Measurements from ENCODE around the gene ARHGEF10L.
A peak's percentile ranks its signal among the peaks of the same experiment; 100 is the strongest.

The ARHGEF10L gene

GRCh38 chr1:17523321-17524041, 16.0 kb upstream of the ARHGEF10L start:
- DNase-seq = no peak

DNA sequence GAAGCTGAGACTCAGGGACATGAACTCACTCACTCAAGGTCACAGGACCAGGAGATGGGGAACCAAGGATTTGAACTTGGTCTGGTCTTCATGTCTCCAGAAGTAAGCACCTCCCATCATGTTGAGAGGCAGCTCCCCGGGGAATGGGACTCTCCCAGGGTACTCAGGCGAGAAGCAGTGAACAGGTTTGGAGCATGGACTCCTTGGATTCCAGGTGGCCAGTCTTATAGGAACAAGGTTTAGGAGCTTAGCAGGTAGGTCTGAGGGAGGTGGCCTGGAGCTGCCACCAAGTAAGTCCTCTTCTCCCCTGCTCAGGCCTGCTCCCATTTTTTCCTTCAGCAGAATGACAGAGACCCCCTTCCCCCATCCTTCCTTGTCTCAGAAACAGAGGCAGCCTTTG, 14.9 kb upstream of the ARHGEF10L start:
- DNase-seq = no peak

GRCh38 chr1:17525996-17526686, 13.4 kb upstream of the ARHGEF10L start:
- DNase-seq = no peak

DNA sequence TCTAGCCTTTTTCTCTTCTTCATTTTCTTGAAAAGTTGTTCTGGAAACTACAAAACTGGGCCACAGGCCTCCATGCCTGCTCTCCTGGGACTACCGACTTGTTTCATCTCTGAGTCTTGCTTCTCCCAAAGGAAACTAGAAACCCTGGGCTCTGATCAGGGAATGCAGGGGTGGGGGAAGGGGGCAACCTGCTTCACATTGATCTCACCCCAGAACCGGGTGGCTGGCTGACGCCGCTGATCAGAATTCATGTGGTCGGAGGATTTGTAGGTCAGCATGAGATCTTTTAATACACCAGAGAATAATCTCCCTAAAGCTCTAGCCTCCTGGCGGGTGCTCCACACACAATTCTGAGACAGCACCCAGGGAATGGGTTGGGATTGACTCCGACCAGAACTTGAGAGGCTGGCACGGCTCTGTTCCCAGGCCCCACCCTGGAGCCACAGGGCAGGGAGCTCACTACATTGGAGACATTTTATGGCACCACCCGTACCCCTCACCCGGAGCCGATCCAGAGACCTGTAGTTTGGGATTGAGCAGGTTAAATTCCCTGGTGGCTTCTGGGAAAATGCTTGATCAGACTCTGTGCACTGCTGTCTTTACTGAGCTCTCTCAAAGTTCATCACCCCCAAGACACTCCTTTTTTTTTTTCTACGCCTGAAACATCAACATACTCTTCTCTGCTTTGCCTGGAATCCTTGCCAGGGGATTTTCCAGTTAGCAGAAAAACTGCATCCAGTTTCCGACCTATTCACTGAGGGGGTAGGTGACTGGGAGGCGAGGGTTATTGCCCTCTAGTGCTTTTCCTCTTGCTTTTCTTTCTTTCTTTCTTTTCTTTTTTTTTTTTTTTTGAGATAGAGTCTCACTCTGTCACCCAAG, 12.2 kb upstream of the ARHGEF10L start:
- DNase-seq = no peak

DNA sequence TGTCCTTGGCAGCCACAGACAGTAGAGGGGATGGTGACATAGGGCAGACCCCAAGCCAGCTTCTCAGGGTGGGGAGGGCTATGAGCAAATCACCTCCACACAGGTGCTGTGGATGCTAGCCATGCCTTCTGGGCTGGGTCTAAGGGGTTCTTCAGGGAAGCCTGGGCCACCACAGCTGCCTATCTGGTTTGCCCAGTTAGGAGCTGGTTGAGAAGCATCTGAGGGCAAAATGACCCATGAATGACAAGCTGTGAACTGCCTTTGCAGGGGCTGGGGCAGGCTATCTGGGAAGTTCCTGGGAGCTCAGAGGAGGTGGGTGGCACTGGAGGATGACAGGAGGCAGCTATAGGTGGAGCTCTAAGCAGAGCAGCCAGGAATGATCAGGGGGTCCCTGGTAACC, 10.1 kb upstream of the ARHGEF10L start:
- no peak for DNase-seq

DNA sequence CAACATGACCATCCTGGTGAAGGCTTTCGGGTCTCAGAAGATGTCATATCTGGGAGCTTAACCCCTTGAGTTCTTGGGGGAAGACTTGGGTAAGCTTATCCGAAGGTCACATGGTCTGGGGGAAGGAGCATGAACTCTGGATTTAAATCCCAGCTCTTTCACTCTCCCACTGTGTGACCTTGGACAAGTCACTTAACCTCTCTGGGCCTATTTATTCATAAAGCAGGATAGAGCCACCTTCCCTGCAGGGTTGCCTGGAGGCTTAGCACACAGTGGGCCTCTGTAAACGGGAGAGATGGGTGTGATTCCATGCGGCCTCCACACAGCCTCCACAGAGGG, 8.2 kb upstream of the ARHGEF10L start:
- DNase-seq = no peak

GRCh38 chr1:17531682-17532487, 7.6 kb upstream of the ARHGEF10L start:
- DNase-seq = no peak

DNA sequence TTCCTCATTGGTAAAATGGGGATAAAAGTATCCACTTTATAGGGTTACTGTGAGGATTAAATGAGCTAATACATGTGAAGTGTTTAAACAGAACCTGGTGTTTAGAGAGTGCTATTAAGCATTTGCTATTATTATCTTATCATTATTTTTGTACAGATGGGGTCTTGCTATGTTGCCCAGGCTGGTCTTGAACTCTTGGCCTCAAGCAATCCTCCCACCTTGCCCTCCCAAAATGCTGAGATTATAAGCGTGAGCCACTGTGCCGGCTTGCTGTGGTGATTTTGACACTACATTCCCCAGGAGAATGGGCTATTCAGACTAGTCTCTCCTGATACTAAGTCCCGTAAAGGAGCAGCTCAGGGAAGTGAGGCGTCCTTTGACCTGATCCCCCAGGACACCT, 6.3 kb upstream of the ARHGEF10L start:
- DNase-seq = no peak

- DNase-seq = no peak
These were observed 4.1 kb upstream of the ARHGEF10L start for GRCh38 chr1:17535300-17535936.

- DNase-seq = no peak
These were observed 1.5 kb upstream of the ARHGEF10L start for GRCh38 chr1:17538010-17538409.

- DNase-seq = peak; percentile 44
These were observed 925 bp upstream of the ARHGEF10L start for GRCh38 chr1:17538428-17539117.

DNA sequence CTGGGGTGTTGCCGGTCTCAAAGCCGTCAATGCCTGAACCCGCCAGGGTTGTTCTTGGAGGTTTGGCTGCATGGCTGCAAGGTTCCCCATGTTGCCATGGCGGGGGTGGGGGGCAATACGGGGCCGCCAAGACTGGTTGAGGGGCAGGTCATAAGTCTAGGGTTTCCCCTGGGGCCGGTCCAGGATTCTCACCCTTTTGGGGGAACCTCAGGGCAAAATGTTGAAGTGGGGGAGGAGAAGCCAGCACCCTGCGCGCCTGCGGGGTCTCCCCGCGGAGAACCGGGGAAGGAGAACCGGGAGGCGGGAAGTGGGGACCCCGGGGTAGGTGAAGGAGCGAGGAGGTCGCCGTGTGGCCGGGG, 401 bp upstream of the ARHGEF10L start:
- no peak for DNase-seq

GRCh38 chr1:17540255-17541001, 930 bp downstream of the ARHGEF10L start:
- DNase-seq = no peak

DNA sequence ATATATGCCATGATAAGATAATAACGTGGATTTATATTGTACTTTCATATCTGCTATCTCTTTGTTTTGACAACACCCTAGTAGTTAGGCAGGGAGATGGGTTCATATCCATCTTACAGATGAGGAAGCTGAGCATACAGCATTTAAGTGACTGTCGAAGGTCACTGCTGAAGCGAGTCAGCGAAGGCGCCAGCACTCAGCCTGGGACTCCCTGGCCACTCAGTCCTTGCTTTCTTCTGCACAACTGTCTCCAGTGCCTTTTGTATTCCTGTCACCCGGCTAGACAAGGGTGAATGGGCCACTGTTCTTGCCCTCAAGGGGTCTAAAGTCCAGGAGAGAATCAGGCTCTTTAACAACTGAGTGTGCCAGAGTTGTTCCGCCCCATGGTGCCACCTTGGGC, 3.1 kb downstream of the ARHGEF10L start:
- DNase-seq = no peak

DNA sequence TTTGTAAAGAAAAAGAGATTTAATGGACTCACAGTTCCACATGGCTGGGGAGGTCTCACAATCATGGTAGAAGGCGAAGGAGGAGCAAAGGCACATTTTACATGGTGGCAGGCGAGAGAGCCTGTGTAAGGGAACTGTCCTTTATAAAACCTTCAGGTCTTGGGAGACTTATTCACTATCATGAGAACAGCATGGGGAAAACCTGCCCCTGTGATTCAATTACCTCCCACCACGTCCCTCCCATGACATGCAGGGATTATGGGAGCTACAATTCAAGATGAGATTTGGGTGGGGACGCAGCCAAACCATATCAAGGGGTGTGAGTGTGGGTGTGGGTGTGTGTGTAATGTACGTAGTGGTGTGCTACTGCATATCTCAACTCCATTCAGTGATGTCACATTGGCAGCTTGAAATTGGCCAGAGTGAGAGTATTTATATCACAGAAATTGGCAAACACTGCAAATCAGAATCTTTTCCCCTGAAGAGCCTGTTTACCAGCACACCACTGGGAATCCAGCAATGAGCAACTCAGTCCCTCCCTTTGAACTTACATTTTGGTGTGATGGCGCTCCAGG, 5.4 kb downstream of the ARHGEF10L start:
- DNase-seq = no peak

DNA sequence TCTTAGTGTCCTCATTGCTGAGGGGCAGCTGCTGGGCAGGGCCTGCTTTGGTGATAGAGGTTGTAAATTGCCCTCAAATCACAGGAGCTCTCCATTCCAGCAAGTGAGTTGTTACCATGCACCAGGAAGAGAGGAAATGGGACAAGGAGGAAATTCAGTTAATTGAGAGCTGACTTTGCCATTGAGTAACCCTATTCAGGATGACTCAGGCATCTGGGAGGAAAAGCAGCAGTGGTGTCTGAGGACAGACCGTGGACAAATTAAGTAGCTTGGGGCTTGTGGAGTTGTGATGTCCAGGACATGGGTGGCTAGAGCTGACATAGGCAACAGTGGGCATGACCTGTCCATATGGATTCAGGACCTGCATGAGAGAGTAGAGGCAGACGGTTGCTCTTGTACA, 5.9 kb downstream of the ARHGEF10L start:
- DNase-seq = no peak

DNA sequence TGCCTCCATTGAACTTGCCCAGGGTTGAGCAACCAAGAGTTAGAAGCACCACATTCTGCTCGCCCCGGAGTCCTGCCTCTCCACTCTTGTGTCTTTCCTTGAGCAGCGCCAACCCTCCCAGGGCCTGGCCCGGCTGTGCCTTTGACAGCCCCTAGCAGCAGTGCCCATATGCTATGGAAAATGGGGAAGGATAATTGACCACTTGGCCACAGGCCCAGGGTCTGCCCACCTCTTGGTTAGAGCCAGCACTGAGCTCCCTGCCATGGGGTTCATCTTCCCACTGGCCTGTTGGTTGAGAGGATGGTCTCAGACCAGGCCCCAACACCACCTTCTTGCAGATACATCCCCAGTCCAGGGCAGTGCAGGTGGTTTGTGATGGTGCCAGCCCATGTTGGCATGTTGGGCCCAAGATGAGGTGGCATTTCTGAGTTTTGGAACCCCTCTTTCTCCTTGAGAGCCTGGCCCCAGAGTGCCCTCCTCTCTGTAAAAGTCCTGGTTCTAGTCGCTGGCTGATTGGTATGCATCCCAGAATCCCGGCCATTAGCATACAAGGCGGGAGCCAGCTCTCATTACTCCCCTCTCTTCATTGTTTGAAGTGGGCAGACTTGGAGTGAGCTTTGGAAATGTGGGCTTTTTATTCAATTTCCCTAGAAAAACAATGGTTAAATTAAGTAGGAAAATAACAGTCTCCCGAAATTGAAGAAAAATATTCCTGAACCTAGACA, 7.6 kb downstream of the ARHGEF10L start:
- no peak for DNase-seq

GRCh38 chr1:17549384-17549783, 9.9 kb downstream of the ARHGEF10L start:
- no peak for DNase-seq

DNA sequence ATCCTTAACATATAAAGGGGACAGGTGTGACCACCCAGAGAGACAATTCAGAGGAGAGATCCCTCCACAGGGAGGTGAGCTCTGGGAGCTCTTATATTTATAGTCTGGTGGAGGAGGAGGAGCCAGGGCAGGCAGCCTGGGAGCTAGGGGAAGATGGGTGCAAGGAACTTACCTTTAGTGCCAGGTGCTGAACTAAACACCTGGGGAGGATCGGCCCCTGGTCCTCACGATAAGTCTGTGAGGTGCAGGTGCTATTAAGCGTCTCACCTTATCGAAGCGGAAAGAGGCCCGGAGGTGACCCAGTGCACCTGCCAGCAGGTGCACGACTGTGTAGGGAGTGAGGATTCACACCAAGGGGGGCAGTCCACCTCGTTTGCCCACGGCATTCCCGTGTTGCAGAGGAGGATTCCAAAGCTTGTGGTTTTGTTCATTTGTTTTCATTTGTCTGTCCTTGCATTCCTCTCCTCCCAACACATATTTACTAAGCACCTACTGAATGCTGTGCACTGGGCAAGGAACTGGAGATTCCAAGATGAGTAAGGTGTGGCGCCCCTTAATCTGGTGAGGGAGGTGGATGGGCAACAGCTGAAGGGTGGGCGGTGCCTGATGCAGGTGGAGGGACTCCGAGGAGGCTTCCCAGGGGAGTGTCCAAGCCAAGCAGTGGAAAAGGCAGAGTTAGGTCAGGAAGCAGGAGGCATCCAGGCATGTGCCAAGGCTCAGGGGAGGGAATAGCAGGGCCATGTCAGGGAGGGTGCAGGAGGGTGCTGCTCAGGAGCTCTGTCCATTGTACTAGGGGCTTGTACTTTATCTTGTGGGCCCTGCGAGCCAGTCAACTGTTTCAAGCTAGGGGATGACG, 11.5 kb downstream of the ARHGEF10L start:
- DNase-seq = no peak
